ENCODE data around the gene RD3L.
A peak's percentile ranks its signal among the peaks of the same experiment; 100 is the strongest.
"Not testable (repeated sequence)": the region's sequence is repeated elsewhere in the genome, so short reads cannot be mapped to it uniquely, and the experiment has no call there.

Gene RD3L

DNA sequence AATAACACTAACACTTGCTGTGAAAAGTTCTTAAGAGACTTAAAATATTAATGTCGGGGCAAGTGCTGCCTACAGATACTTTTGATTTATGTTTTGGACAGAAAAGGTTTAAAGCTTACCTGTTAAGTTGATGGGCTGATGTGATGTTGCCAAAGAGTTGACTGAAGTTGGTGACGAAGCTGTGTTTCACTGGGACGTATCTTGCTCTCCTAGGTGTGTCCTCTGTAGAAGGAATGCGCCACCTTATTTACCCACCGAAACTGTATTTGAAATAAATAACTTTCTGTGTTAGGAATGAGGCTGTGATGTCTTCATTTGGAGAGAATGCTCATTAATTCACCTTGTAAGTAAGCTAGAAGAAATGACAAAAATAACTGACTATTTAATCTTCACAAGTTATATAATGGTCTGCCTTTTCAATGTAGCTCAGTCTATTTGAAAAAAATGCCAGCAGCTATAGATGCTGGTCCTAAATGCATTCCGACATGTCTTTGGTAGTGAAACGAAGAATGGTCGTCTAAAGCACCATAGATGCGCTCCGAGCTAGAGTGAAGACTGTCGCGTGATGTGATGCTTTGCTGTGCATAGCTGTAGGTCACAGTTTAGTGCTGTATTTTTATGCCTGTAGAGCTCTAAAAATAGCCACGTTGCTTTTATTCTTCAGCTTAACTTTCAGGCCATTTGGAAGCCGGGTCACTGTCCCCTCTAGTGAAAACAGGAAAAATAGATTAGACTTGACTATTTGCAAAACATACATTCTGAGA lies at the start of gene RD3L:
TSS of gene RD3L (minus strand) at position 557 of the 764 bp plus-strand sequence. CDS start 834 bp downstream, outside the sequence.
- DNase-seq (ENCODE audit: low read depth), result no peak
- no peak within 1 kb of the TSS for H3K4me3 ChIP-seq (ENCODE audit: low read length)
- TF ChIP-seq, protein P1, sequence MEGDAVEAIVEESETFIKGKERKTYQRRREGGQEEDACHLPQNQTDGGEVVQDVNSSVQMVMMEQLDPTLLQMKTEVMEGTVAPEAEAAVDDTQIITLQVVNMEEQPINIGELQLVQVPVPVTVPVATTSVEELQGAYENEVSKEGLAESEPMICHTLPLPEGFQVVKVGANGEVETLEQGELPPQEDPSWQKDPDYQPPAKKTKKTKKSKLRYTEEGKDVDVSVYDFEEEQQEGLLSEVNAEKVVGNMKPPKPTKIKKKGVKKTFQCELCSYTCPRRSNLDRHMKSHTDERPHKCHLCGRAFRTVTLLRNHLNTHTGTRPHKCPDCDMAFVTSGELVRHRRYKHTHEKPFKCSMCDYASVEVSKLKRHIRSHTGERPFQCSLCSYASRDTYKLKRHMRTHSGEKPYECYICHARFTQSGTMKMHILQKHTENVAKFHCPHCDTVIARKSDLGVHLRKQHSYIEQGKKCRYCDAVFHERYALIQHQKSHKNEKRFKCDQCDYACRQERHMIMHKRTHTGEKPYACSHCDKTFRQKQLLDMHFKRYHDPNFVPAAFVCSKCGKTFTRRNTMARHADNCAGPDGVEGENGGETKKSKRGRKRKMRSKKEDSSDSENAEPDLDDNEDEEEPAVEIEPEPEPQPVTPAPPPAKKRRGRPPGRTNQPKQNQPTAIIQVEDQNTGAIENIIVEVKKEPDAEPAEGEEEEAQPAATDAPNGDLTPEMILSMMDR (conservative IDR thresholded peaks at IDR 0.05; ENCODE audit: low read length), result no peak

DNA sequence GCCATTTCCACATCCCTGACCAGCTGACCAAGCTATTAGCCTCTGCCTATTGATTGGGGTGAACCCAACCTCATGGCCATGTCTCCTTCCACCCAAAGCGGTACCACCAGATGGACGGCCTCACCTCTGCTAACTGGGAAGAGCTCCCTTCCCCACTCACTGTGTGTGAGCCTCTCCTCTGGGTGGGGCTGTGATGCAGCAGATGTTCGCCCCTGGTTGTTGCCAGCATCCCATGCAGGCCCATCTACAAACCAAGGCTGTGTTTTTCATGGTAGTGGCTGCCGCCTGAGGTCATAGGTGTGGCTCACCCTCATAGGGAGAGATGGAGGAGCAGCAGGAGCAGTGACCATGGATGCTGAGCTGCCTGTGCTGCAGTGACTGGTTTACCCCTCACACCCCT lies 47.6 kb upstream of the RD3L start:
- H3K4me3 ChIP-seq (ENCODE audit: low read length), result no peak overlapping the region
- no peak for DNase-seq (ENCODE audit: low read depth)
- TF ChIP-seq, protein P1 (conservative IDR thresholded peaks at IDR 0.05; ENCODE audit: low read length), result no peak

DNA sequence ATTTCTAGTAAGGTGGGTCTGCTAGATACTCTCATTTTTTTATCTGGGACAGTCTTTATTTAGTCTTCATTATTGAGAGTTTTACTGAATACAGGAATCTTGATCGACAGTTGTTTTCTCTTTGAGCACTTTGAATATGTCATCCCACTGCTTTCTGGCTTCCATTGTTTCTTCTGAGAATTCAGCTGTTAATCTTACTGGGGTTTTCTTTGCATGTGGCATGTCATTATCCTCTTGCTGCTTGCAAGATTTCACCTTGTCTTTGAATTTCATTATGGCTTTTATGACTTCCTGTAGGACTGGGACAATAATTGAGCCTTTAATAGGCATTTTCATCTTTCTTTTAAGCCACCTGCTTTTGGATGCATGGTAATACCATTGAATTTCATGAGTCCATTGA lies 46.7 kb upstream of the RD3L start:
- H3K4me3 ChIP-seq (ENCODE audit: low read length), result no peak overlapping the region
- DNase-seq (ENCODE audit: low read depth), result no peak
- TF ChIP-seq, protein P1 (conservative IDR thresholded peaks at IDR 0.05; ENCODE audit: low read length), result no peak

DNA sequence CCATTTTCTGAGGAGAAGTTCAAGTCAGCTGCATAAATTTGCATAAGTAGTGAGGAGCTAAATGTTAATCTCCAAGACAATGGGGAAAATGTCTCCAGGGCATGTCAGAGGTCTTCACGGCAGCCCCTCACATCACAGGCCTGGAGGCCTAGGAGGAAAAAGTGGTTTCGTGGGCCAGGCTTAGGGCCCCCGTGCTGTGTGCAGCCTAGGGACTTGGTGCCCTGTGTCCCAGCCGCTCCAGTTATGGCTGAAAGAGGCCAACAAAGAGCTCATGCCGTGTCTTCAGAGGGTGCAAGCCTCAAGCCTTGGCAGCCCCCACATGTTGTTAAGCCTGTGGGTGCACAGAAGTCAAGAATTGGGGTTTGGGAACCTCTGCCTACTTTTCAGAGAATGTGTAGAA lies 41.9 kb upstream of the RD3L start:
- TF ChIP-seq, protein P1 (conservative IDR thresholded peaks at IDR 0.05; ENCODE audit: low read length), result no peak
- no peak overlapping the region for H3K4me3 ChIP-seq (ENCODE audit: low read length)
- DNase-seq (ENCODE audit: low read depth), result no peak

DNA sequence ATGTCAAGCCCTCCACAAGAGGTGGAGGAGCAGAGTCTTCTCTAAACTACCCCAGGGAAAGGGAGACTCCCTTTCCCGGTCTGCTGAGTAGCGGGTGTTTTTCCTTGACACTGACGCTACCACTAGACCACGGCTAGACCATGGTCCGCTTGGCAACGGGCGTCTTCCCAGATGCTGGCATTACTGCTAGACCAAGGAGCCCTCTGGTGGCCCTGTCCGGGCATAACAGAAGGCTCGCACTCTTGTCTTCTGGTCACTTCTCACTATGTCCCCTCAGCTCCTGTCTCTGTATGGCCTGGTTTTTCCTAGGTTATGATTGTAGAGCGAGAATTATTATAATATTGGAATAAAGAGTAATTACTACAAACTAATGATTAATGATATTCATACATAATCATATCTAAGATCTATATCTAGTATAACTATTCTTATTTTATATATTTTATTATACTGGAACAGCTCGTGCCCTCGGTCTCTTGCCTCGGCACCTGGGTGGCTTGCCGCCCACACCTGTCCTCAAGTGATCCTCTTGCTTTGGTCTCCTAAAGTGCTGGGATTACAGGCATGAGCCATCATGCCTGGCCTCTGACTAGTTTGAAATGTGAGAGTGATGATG lies 38.4 kb upstream of the RD3L start:
- H3K4me3 ChIP-seq (ENCODE audit: low read length), result not testable (repeated sequence)
- TF ChIP-seq, protein P1 (conservative IDR thresholded peaks at IDR 0.05; ENCODE audit: low read length), result peak; percentile 46
- DNase-seq (ENCODE audit: low read depth), result peak; percentile 39

DNA sequence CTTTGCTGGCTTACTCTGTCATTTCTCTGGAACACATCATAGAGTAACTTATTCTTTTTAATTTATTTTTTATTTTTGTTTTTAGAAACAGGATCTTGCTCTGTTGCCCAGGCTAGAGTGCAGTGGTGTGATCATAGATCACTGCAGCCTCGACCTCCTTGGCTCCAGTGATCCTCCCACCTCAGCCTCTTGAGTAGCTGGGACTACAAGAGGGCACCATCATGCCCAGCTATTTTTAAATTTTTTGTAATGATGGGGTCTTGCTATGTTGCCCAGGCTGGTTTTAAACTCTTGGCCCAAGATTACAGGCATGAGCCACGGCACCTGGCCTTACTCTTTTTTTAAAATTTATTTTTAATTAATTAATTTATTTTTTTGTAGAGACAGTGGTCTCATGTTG lies 32.2 kb upstream of the RD3L start:
- DNase-seq (ENCODE audit: low read depth), result no peak
- H3K4me3 ChIP-seq (ENCODE audit: low read length), result no peak overlapping the region
- TF ChIP-seq, protein P1 (conservative IDR thresholded peaks at IDR 0.05; ENCODE audit: low read length), result no peak

DNA sequence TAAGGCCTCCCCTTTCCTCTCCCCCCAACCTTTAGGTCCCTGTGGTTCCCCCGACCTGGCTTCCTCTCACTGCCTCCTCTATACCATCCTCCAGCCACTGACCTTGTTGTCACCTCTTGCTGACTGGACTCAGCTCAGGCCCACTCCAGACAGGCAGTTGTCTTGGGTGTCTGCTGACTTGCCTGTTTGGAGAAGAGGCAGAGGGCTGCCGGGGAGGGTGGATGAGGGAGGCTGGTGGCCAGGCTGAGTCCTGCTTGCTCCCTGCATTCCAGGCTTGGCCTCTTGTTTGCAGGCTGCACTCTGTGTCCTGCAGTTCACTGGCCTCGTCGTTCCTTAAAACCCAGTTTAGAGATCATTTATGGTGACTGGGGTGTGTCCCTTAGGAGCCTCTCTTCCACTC lies 31.0 kb upstream of the RD3L start:
- TF ChIP-seq, protein P1 (conservative IDR thresholded peaks at IDR 0.05; ENCODE audit: low read length), result no peak
- no peak overlapping the region for H3K4me3 ChIP-seq (ENCODE audit: low read length)
- no peak for DNase-seq (ENCODE audit: low read depth)

All from AG10803 (cell line).